HepG2 (cell line): ENCODE data around the gene BTN1A1.

ENCODE experiments used
- CEBPB ChIP-seq: IDR thresholded peaks from 2 replicates; pipeline ENCODE4 v1.6.1; 2011; ENCODE audit warnings: low read depth, low read length, improper control_type of control experiment, borderline replicate concordance
- CSRNP2 ChIP-seq: sonication (generic); formaldehyde crosslinking; conservative IDR thresholded peaks from 2 replicates; pipeline ENCODE4 v1.8.0; 2022; ENCODE audit warnings: low read depth, missing genetic modification reagents
- EP300 ChIP-seq, 3 experiments: sonication (generic) in 1 of 3; formaldehyde crosslinking in 1 of 3; IDR thresholded peaks; 2 replicates each; pipeline versions ENCODE4 v1.5.1 to v1.6.1; 2011 to 2020; ENCODE audit warnings: low read depth in 2 of 3, low read length in 2 of 3, borderline replicate concordance in 1 of 3, improper control_type of control experiment in 1 of 3, mild to moderate bottlenecking in 1 of 3, missing genetic modification reagents in 1 of 3, moderate library complexity in 1 of 3
- IKZF1 ChIP-seq: fragments of 450-650 bp; IDR thresholded peaks from 2 replicates; pipeline ENCODE4 v1.7.1; 2016
- POLR2AphosphoS2 ChIP-seq: IDR thresholded peaks from 2 replicates; pipeline ENCODE4 v1.6.1; 2011; ENCODE audit warnings: low read depth, low read length, improper control_type of control experiment
- POLR2AphosphoS5 ChIP-seq: IDR thresholded peaks from 2 replicates; pipeline ENCODE4 v1.6.1; 2012; ENCODE audit warnings: low read depth, low read length
- XBP1 ChIP-seq: sonication (generic); formaldehyde crosslinking; IDR thresholded peaks from 2 replicates; pipeline ENCODE4 v1.5.0; 2020; ENCODE audit warnings: missing genetic modification reagents
- YY1 ChIP-seq: IDR thresholded peaks from 2 replicates; pipeline ENCODE4 v1.6.1; 2011; ENCODE audit warnings: low read length, low read depth, moderate library complexity, mild to moderate bottlenecking; ENCODE audit not compliant: insufficient read depth, insufficient replicate concordance
- ZNF232 ChIP-seq: sonication (generic); formaldehyde crosslinking; IDR thresholded peaks from 2 replicates; pipeline ENCODE4 v1.4.0; 2020; ENCODE audit warnings: missing genetic modification reagents, borderline replicate concordance
- TF ChIP-seq, protein P1 (sequence below): sonication (generic); formaldehyde crosslinking; IDR thresholded peaks from 2 replicates; pipeline ENCODE4 v1.5.0; 2020; ENCODE audit warnings: mild to moderate bottlenecking, missing genetic modification reagents, moderate library complexity
- TF ChIP-seq, protein P2 (sequence below): sonication (generic); formaldehyde crosslinking; IDR thresholded peaks from 2 replicates; pipeline ENCODE4 v1.4.0; 2020; ENCODE audit warnings: missing genetic modification reagents

DNA sequence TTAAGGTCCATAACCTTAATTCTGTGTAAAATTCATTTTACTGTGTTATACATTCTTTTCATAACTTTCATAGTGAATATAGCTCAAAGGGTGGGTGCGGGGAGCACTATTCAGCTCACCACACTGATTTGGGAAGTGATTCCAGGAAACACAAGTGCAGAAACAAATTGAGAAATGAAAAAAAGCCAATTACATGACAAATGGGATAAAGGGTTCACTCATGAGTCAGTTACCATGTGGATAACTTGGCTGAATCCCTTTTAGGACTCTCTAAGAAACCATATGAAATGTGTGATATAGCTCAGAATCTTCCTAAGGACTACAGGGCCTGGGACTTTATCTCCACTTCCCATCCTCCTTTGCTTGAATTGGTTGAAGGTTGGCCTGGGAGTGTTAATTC is 45.5 kb upstream of the BTN1A1 start:
- TF ChIP-seq, protein P1, sequence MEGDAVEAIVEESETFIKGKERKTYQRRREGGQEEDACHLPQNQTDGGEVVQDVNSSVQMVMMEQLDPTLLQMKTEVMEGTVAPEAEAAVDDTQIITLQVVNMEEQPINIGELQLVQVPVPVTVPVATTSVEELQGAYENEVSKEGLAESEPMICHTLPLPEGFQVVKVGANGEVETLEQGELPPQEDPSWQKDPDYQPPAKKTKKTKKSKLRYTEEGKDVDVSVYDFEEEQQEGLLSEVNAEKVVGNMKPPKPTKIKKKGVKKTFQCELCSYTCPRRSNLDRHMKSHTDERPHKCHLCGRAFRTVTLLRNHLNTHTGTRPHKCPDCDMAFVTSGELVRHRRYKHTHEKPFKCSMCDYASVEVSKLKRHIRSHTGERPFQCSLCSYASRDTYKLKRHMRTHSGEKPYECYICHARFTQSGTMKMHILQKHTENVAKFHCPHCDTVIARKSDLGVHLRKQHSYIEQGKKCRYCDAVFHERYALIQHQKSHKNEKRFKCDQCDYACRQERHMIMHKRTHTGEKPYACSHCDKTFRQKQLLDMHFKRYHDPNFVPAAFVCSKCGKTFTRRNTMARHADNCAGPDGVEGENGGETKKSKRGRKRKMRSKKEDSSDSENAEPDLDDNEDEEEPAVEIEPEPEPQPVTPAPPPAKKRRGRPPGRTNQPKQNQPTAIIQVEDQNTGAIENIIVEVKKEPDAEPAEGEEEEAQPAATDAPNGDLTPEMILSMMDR (CRISPR knock-in tag): no peak
- TF ChIP-seq CEBPB: no peak
- TF ChIP-seq EP300 (IDR thresholded peaks at IDR 0.05; ENCODE audit: low read depth in 2 of 2, low read length in 2 of 2): no peak
- no peak for TF ChIP-seq EP300 (CRISPR knock-in tag; IDR thresholded peaks at IDR 0.05; ENCODE audit: borderline replicate concordance)
- no peak for TF ChIP-seq CSRNP2 (CRISPR knock-in tag)
- TF ChIP-seq POLR2AphosphoS5: no peak
- no peak for TF ChIP-seq ZNF232 (CRISPR knock-in tag)
- no peak for TF ChIP-seq XBP1 (CRISPR knock-in tag)
- no peak for TF ChIP-seq YY1
- TF ChIP-seq IKZF1: no peak
- TF ChIP-seq, protein P2, sequence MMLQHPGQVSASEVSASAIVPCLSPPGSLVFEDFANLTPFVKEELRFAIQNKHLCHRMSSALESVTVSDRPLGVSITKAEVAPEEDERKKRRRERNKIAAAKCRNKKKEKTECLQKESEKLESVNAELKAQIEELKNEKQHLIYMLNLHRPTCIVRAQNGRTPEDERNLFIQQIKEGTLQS (CRISPR knock-in tag): no peak
- no peak for TF ChIP-seq POLR2AphosphoS2
